Measurements from ENCODE around the gene SOX1. TPM values are rescaled to one million over a fixed set of nuclear protein-coding genes. Genes with fewer than 3 reads are reported as not detected.

The SOX1 gene
- total and polyA plus RNA-seq, 12 donors: not detected

GRCh38 chr13:112107289-112107688, 40.3 kb downstream of the SOX1 start:
- no peak for ATAC-seq
- H3K4me3 ChIP-seq: no peak overlapping the region
- intact Hi-C loops (cut with DNase I): loop anchor here in 1 of 10 donors (10.0 kb wide), 1 partner anchor 338 kb away; no protein-coding TSS in a partner anchor
- WGBS, 2 donors: 15 to 21% methylated on average over 18 of the region's 18 CpGs
- peaks cover 30 to 100% (median 98%) of the 10 kb centered on the region in 7 donors for H3K27me3 ChIP-seq
- H3K9me3 ChIP-seq: no peaks in the 10 kb centered on the region
- H3K27ac ChIP-seq: no peak overlapping the region
- H3K36me3 ChIP-seq: no peaks in the 10 kb centered on the region
- peaks cover 0 to 18% (median 0%) of the 10 kb centered on the region in 9 donors for H3K4me1 ChIP-seq
- no peak for TF ChIP-seq CTCF (IDR thresholded peaks at IDR 0.05)
- DNase-seq: no peak

GRCh38 chr13:112110479-112110878, 43.5 kb downstream of the SOX1 start:
- no peak overlapping the region for H3K4me3 ChIP-seq
- ATAC-seq: no peak
- no peak for DNase-seq
- H3K9me3 ChIP-seq: no peaks in the 10 kb centered on the region
- peaks cover 10 to 97% (median 83%) of the 10 kb centered on the region in 7 donors for H3K27me3 ChIP-seq
- intact Hi-C loops (cut with DNase I): no loop called here
- peaks cover 0 to 9% (median 0%) of the 10 kb centered on the region in 9 donors for H3K4me1 ChIP-seq
- no peak overlapping the region for H3K27ac ChIP-seq
- TF ChIP-seq CTCF (IDR thresholded peaks at IDR 0.05): no peak
- H3K36me3 ChIP-seq: no peaks in the 10 kb centered on the region

GRCh38 chr13:112111239-112111857, 44.4 kb downstream of the SOX1 start:
- H3K4me1 ChIP-seq: peaks cover 0 to 3% (median 0%) of the 10 kb centered on the region in 9 donors
- ATAC-seq: no peak
- peaks cover 6 to 97% (median 81%) of the 10 kb centered on the region in 7 donors for H3K27me3 ChIP-seq
- no peak overlapping the region for H3K27ac ChIP-seq
- intact Hi-C loops (cut with DNase I): no loop called here
- no peaks in the 10 kb centered on the region for H3K9me3 ChIP-seq
- WGBS, 2 donors: 52 to 53% methylated on average over 10 of the region's 10 CpGs
- no peak overlapping the region for H3K4me3 ChIP-seq
- TF ChIP-seq CTCF (IDR thresholded peaks at IDR 0.05): no peak
- H3K36me3 ChIP-seq: no peaks in the 10 kb centered on the region
- no peak for DNase-seq

GRCh38 chr13:112112534-112113276, 45.8 kb downstream of the SOX1 start:
- Histone ChIP-seq H3K27ac (no peak overlapping the region), H3K27me3 (peaks cover under 1 to 97% (median 80%) of the 10 kb centered on the region in 7 donors), H3K4me1 (no peaks in the 10 kb centered on the region), H3K36me3 (no peaks in the 10 kb centered on the region), H3K4me3 (no peak overlapping the region), H3K9me3 (no peaks in the 10 kb centered on the region)
- intact Hi-C loops (cut with DNase I): no loop called here
- ATAC-seq (no peak), DNase-seq (no peak)
- TF ChIP-seq CTCF (IDR thresholded peaks at IDR 0.05): no peak
- 82 to 85% methylated on average over 15 of the region's 15 CpGs for whole genome bisulfite sequencing, 2 donors
